Left renal cortex interstitium (tissue), 4 donors: ENCODE measurements around the gene BTBD16. TPM values are rescaled to one million over a fixed set of nuclear protein-coding genes. Genes with fewer than 3 reads are reported as not detected.

Experiments
- DNase-seq, 4 donors: peaks; one replicate each; pipeline ENCODE4 v3.0.0-alpha.2; 2013; ENCODE audit warnings: low read depth in 4 of 4, low spot score in 2 of 4, missing footprints in 1 of 4
- polyA plus RNA-seq, 4 donors: library from polyadenylated mRNA; unstranded; fragments of 120-200 nt; gene quantifications; one replicate each; pipeline ENCODE4 v1.2.1, GENCODE V29; 2013; ENCODE audit not compliant: insufficient read length in 4 of 4

Gene BTBD16
- polyA plus RNA-seq, 4 donors: 0.45 to 1.8 (median 1.1) TPM

DNA sequence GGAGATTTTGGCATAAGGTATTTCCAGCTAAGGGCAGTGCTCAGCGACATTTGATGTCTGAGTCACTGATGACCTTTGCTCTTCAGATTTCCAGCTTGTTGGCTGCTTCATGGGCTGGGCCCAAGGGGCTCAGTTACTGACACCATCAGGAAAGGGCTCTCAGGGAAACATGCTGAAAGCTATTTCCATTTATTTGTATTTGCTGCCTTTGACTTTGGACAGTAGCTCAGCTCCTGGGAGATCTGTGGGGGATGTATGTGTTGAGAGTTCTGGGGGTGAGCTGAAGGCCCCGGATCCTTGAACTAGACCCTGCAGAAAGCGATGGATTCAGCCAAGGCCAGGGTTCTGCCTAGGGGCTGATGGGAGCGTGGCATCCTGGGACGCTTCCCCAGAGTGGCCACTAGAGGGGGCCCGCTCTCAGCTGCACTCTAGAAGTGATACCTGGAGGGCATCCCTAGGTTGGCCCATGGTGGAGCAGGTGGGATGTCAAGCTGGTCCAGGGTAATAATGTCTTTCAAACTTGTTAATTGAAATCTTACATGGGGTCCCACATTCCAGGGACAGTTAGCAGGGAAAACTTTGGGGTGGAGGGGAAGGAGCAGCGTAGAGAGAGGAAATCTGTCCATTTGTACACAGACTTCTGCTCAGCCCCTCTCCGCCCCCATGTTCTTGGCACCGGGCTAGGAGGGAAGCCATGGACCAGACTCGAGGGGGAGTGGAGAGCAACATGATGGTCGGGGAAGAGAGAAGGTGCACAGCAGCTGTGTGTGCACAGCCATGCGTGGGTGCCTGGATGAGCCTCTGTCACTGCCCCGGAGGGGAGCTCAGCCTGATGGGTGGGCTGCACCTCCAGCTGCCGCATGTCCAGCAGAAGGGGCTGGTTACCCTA is 3.0 kb upstream of the BTBD16 start:
- no peak for DNase-seq

DNA sequence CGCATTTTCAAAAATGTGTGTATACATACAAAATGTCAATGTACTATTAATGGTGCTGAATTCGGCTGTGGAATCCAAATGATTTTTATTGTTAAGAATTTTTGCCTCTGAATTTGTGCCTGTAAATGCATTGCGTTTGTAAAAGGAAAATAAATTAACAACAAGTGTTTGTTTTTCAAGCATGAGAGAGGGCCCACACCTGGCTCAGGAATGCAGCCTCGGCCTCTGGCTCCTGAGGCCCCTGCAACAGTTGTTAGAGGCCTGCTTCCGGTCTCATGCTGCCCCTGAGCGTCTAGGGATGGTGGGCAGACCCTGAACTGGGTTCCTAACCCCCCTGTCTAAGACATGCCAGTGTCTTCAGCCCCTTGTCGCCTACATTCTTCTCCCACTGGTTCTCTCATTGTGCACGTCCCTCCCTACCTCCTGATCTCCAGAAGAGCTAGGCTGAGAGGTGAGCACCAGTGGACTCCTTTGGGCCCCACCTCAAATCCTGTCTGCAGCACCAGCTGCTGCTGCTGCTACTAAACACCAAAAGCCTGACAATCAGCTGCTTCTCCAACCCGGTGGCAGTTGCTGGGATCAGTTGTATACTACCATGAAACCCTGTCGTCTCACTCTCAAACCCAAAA is 1.9 kb upstream of the BTBD16 start:
- DNase-seq: no peak

DNA sequence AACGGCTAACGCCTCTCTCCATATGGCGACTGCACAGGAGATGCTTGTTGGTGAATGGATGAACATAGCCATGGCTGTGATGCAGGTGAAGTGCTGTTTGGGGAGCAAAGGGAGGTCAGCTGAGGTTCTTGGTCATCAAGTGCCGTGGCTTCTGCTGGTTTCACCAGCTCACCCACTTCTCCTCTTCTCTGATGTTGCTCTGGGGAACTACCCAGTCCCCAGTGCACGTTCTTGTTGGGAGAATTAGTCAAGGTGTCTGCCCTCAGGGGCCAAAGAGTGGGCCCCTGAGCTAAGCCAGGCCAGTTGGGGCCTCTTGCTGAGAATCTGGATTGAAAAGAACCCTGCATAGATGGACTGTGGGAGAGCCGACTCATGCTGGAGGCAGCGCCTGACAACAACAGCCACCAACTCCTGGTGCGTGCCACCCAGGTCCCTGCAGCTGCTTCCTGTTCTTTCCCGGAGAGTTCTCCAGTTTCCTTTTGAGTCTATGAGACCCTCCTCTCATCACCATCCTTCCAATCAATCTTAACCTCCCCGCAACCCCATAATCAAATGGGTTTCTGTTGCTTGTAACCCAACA is 3.0 kb downstream of the BTBD16 start:
- no peak for DNase-seq

DNA sequence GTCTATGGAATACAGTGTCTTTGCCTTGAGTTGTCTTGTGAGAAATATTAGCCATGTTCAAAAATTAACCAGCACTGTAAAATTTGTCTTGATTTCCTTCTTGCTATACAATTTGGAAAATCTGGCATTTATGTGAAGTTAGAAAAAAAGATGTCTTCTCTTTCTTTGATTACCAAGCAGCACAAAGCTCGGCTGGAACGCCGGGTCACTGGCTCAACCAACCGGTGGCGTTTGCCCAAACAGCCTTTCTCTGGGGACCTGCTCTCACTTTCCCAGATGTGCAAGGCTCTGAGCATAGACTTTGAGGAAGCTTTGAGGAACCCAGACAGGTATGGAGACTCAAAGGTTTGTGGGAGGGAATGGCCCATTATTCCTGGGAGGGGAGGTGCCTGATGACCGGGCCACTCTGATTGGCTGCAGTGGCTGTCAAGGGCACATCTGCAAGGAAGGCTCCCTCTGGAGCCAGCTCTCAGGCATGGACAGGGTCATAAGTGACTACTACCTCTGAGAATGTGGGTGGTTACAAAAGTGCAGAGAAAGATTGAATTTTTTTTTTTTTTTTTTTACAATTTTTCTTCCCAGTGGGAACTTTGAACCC is 5.6 kb downstream of the BTBD16 start:
- DNase-seq: no peak

DNA sequence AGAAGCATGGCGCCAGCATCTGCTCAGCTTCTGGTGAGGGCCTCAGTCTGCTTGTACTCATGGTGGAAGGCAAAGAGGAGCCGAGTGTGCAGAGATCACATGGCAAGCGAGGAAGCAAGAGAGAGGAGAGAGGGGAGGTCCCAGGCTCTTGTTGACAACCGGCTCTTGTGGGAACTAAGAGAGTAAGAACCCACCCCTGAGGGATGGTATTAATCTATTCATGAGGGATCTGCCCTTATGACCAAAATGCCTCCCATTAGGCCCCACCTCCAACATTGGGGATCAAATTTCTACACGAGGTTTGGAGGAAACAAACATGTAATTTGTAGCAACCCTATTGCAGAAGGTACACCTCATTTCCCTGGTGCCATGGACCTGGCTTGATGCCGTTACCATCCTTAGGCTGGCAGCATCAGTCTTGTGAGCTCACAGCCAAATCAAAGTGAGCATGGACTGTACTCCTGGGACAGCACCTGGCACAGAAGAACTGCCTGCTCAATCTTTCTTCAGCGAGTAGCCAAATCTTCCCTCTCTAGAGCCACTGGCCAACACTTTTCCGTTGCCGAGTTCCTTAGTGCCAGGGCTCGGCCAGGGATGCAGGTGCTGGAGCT is 6.5 kb downstream of the BTBD16 start:
- no peak for DNase-seq

DNA sequence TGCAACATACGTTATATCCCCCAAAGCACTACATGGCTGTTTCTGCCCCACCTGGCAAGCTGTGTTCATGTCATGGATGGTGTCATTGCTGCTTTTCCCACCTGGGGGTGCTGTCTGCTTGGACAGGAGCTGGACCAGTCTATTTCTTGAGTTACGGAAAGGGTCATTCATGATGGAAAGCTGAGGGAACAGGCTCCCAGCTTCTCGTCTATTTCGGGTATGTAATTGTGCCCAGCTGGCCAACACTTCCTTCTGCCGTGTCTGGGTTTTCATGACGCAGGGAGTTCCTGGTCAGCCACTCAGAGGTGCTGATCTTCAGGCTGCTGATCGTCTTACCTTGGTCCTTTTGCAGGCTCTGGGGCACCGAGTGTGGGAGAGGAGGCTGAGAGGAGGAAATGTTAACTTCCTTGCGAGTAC is 8.6 kb downstream of the BTBD16 start:
- peak in 1 of 4 donors; percentile 49 for DNase-seq

DNA sequence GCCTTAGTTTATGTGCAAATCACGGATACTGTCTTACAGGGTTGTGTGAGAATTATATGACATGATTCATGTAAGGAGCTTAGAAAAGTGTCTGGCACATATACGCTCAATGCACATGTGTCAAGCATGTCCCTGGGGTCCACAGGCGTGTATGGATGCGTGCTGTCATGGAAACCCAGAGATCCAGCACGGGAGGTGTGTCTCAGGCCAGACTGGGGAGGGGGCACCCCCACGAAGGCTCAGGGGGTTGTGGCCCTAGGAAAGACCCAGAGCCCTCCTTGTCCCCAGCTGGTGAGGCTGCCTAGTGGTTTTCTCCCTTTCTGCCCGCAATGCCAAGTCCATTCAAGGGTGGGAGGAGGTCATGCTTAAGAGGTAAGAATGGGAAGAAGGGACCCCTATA is 9.1 kb downstream of the BTBD16 start:
- DNase-seq: no peak

DNA sequence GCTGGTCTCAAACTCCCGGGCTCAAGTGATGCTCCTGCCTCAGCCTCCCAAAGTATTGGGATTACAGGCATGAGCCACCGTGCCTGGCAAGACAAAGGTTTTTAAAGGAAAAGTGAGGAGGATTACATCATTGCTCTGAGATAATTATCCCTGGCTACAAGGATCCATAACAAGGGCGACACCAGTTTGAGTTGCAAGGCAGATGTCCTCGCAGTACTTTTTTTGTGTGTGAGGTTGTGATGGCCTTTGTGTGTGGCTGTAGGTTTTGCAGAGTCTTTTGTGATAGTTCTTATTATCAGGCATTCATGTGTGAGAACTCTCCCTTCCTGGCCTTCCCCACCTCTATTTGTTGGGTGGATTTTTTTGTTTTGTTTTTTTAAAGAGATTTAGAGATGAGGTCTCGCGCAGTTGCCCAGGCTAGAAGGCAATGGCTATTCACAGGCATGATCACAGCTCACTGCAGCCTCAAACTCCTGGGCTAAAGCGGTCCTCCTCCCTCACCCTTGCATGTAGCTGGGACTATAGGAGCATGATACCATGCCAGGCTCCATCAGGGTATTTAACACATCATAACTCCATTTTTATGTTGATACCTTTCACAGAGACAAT is 10.0 kb downstream of the BTBD16 start:
- DNase-seq: no peak

DNA sequence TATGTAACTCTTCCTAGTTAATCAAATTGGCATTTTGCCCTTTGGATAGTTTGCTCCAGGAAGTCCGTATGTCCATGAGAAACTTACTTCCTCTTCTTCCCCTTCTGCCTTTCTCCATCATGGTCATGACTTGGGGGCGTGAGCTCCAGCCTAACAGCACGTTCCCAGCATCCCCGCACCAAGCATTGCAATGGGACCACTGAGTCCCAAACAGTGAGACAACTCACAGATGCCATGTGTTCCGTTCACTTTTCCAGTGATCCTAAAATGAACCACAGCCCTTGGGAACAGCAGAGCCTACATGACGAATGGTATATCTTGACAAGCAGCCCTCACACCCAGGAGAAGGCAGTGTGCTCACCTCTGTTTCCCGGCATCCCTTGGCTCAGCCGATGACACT is 10.7 kb downstream of the BTBD16 start:
- DNase-seq: no peak

DNA sequence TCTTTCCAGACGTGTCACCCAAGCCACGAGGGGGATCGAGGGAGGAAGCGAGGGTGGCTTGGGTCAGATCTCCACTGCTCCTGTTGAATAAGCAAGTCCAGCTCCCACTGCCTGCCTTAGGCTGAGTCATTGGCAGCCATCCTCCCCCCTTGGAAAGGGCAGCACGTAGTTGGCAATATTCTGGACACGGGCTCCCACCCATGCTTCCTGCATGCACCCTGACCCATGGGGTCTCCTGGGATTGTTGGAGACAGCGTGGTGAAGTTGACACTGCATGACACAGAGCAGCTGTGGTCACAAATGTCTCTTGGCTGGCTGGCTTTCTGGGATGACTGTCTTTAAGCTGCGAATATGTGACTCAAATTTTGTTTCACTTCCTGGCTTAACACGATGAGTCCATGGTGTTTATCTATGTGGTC is 11.2 kb downstream of the BTBD16 start:
- DNase-seq: no peak

DNA sequence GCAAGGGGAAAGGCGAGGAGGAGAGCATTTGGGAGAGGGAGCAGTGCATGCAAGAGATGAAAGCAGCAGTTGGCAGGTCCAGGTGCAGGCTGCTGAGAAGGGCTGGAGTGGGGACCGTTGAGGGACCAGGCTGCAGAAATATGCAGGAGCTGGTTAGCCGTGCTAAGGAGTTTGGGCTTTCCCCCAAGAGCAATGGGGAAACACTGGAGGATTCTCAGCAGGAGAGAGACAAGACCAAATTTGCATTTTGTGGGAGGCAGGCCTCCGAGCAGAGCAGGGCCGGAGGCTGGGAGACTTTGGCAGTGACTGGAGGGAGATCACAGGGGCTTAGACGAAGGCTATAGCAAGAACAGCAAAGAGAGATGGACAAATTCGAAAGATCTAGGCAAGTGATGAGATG is 11.8 kb downstream of the BTBD16 start:
- DNase-seq: no peak

DNA sequence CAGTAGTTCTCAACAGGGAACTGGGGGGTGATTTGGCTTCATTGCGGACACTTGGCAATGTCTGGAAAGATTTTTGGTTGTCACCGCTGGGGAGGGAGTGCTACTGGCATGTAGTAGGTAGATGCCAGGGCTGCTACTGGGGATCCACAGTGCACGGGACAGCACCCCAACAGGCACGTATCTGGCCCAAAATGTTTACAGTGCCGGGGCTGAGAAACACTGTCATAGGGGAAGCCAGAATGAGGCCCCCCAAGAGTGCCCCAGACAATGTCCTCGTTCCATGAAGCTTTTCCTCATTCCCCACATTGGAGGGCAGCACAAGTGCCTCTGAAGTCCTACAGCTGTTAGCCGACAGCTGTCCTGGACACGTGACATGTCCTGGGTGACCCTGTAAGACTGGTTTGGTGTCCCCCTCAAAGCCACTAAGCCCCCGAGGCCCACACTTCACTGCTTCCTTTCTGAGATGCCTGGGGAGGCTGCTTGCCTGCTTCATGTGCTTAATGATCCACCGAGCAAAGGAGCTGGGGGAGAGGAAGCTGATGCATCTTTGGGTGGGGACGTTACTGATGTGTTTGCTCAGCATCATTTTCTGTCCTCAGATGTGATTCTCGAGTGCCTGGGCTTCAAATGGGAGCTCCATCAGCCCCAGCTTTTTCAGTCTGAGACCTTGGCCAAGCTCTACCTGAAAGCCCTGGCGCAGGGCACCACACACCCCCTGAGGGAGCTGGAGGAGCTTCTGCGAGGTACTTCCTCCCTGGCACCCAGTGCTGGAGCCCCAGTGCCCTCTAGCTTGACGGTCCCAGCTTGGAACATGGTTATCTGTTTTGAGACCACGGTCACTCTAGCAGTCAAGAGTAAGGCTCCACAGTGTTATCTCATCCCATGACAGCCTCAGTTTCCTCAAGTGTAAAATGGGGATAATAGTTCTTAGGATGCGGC is 14.7 kb downstream of the BTBD16 start:
- no peak for DNase-seq

DNA sequence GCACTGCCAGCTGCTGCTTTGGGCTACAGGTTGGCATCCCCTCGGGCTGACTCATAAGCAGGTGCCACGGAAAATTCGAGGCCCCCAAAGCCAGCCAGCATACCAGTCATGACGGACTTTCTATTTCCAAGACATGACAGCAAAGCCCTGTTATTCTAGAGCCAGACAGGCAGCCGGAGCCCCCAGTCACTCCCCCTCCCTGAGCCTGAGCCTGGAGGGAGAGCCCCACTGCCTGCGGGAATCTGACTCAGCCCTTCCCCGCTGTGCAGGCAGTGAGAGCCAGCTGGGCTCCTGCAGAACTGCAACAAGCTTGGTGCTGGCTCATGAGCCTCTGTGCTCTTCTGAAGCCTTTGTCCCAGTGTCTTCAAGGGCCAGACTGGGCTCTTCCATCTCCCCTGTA is 15.8 kb downstream of the BTBD16 start:
- no peak for DNase-seq

DNA sequence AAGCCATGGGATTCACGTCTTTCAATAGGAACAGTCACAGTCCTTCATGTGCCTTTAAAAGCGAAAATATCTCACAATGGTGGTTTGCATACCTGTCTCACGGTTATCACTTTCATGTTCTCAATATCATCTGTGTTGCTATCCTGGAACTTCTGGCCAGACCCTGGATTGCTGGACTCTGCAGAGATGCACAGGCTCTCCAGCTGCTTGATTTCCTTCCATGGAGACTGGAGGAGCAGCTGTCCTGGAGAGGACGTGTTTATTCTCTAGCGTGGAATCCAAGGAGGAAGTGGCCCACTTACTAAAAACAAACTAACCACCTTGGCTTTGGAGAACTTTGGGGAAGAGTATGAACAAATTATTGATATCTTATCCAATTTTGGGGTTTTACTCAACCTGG is 16.5 kb downstream of the BTBD16 start:
- no peak for DNase-seq

DNA sequence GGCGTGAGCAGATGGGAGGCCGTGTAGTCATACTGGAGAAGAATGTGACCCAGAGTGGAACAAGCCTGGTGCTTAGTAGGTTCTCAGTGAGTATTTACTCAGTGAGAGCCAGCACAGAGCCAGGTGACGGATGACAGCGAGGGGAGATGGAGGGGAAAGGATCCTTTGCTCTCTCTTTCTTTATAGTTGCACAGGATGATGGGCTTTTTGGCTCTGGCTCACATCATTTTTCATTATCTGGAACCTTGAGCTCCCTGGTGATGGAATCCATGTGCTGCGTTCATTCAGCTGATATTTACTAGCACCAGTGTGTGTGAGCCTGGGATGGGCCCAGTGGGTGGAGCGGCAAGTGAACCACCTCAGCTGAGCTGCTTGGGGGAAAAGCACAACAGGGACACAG is 17.2 kb downstream of the BTBD16 start:
- no peak for DNase-seq

DNA sequence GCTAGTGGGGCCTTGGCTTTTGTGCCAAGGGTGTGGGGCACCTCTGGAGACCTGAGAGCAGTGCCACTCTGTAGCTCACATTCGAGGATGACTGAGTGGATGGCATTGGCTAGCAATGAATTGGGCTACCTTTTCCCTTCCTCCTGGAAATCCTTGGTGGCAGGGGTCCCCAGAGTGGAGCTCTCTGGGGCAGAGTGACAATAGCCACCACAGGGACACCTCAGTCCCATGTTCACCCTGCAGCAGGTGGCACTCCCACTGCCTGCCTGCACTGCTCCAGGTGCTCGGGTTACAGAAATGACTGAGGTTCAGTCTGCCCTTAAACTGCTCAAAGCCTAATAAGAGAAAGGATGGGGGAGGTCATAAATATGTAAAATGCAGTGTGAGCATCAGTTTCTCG is 17.8 kb downstream of the BTBD16 start:
- no peak for DNase-seq

DNA sequence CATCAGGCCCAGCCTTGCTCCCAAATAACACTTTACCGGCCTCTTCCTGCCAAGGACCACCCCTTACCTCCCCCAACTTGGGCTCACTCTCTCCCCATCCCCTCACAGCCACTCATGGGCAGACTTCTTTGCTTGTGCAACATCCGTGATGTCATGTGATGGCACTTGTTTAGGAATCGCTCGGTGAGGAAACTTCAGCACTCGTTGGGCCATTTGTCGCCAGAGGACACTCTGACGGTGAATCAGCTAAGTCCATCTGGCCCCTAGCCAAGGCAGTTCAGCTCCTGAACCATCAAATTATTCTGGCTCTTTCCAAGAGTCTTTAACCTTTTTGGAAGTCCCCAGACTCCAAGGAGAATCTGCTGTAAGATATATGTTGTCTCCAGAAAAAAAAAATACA is 19.2 kb downstream of the BTBD16 start:
- no peak for DNase-seq

DNA sequence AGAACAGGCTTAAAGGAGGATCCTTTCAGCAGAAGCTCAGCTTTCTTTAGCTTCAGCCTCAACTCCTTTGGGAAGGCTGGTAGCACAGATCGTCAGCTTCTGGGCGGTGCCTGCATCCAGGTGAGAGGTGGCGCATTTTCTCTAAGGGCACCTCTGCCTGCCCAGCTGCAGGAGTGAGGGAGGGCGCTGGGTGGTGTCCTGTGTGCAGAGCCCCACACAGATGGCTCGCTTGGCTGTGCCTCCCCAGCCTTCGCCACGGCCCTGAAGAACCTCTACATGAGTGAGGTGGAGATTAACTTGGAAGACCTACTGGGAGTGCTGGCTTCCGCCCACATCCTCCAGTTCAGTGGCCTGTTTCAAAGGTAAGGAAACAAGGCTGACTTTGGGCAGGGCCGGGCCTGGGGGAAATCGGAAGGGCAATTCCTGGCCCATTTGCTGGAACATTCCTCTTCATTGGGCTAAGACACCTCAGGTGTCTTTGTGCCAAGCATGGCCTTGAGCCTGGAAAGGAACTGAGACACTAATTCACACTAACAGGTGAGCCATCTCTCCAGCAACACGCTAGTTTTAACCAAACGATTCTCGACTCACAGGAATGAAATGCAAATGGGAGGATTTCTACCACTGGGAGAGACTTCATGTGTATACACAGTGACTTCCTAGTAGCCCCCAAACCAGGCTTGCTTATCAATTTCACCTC is 19.9 kb downstream of the BTBD16 start:
- no peak for DNase-seq

DNA sequence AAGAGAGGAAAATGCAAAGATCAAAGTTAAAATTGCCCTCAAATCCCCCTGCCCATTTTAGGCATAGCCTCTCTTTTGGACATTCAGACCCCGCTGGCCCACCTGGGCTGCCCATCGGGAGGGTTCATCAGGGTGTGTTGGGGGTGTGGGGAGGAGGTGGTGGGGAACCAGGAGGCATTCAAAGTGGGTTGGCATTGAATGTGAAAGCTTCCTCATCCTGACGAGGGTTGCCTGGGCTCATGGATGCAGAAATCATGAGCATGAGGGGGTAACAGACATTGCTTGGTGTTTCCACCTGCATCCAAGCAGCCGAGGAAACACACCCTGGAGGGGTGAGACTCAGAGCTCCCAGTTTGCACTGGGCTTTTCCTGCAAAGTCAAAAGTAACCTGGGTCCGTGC is 20.6 kb downstream of the BTBD16 start:
- DNase-seq: no peak
